Measurements from ENCODE around the gene RNF150.
A peak's percentile ranks its signal among the peaks of the same experiment; 100 is the strongest.

The RNF150 gene

DNA sequence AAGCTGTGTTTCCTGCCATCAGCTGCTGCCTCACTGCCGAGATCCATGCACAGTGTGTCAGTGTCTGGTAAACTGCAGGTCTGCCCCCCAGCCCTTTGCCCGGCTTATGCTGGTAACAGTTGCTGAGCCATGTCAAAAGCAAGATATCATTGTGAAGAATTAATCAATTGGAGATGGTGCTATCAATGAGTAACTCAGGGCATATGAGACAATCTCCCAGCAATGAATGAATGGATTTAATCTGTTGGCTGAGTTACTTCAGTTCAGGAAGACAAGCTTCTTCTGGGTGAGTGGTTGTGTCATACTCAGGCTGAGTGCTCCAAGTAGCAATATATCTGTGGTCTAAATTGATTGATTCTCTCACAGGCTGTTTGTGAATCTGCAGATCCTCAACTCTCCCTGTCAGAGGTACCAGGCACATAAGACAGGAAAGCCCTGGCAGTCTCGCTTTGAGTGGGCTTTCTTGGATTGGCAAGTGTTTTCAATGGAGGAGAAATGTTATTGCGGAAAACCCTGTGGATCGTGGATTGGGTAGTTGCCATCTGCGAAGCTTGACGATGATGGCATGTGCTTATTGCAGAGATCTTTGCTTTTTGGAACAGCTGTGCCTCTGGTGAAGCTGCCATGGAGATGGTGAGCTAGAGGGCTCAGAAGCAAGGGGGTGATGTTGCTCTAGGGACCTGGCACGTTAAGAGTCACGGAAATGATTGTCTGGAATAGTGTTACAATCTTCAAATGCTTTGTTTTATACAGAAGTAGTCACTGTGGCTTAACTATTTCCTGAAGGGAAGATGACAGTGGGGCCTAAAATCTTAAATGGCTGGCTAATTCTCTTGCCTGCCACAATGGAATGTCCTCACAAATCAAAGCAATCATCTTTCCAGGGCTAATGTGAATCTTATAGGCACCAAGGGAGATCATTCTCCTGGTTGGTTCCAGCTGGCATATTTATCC, 229.5 kb downstream of the RNF150 start:
- DNase-seq: no peak

DNA sequence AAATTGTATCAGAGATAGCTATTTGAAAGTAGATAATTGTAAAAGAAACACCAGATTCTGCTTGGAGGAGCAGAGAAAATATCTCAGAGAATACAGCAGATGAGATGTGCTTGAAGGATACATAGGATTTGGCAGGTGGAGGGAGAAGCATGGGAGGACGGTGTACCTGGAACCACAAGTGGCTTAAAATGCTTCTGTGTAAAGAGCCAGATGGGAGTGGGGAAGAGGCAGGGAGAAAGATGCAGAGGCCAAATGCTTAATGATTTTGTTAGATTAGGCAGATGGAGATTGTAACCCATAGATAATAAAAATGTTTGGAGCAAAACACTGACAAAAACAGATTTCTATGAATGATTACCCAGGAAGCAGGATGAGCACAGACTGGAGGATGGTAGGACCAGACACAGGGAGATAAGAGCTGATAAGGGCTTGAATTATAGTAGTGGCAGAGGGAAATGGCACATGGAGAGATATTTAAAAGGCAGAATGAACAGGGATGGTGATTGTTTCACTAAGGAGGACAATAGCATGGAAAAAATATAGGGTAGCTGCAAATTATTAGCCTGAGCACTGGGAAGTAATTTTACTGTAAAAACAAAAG, 231.4 kb downstream of the RNF150 start:
- no peak for DNase-seq

DNA sequence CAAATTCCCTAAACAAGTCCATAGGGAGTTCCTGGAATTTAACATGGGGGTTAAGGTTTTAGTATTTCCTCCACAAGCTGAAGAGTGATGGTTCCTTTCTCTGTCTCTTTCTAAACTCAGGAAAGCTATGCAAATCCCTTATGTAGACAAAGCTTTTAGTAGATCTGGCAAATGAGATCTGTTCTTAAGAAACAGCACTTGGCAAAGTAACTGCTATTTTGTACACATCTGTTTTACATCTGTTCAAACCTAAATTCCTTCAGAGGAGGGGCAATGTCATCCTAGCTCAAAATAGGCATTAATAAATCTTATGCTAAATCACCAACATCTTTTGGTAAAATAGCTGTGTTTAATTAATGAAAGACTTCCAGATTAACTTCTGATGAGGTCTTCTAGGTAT, 239.3 kb downstream of the RNF150 start:
- no peak for DNase-seq

DNA sequence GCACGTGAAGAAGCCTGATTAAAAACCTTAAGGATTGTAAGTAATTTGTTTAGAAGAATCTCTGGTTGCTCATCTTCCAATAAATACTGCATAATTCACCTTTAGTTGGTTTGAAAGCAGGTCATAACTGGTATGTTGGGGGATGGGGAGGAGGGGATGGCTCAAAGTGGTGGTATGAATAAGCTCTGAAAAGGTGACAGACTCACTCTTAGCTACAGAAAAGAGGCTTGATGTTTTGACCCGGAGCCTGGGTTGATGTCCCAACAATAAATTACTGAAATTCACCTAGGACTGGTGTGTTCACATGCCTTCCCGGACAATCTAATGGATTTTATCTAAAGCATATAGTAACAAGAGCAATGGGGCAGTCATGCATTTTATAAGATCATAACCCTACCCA, 245.2 kb downstream of the RNF150 start:
- DNase-seq: no peak

DNA sequence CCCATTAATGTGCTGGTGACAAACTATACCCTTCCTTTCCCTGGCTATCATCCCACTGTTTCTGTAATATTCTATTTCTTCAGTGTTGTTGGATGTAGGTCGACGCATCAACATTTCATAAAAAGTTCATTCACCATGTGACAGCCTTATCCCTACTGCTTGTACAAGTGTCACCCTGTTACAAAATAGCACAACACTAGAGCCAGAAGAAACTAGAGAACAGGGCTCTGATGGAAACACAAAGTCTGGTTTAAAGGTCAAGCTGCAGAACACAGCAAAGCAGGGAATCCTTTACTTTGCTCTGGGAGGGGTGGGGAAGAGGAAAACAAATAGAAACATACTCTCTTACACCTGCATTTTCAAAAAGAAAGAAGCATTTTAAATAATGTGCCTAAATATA, 245.8 kb downstream of the RNF150 start:
- DNase-seq: no peak

DNA sequence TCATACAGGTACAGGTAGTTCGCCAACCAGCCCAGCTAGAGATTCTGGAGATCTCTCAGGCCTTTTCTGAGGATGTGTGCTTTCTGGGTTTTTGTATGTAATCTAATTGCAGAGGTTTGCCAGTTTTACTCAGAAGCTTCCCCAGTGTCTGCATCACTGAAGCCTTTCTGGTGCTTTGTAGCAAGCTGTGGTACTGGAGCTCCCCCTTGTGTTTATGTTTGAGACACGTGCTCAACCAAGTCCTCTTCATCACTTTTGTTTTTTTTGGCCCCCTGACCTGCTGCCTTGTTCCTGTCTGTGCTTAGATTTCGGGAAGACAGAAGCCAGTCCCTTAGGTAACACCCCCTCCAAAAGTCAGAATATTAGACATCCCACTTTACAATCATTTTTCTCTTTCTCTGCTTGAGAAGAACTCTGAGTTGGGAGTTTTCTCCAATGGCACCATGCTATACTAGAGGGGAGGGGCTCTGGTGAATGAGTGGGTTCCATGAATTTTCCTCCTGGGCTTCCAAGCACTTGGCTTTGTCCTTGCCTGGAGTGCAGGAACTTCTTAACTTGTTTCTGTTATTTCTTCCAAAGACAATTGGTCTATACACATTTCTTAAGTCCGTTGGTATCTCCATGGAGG, 248.7 kb downstream of the RNF150 start:
- no peak for DNase-seq

DNA sequence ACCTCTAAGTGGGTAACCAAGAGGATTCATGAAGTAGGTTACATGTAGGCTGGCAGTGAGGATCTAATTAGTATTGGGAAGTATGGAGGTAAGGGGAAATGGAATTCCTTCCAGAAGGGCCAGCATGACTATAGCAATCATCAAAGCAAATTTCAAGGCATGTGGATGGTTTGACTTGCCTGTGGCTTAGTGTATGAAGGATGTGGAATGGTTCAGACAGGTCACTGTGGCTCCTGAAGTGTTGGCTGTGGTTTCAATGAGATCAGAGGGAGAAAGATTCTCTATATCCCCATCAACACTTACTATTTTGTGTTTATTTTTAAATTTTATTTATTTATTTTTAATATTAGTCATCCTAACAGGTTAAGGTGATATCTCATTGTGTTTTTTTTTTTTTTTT, 255.5 kb downstream of the RNF150 start:
- no peak for DNase-seq

DNA sequence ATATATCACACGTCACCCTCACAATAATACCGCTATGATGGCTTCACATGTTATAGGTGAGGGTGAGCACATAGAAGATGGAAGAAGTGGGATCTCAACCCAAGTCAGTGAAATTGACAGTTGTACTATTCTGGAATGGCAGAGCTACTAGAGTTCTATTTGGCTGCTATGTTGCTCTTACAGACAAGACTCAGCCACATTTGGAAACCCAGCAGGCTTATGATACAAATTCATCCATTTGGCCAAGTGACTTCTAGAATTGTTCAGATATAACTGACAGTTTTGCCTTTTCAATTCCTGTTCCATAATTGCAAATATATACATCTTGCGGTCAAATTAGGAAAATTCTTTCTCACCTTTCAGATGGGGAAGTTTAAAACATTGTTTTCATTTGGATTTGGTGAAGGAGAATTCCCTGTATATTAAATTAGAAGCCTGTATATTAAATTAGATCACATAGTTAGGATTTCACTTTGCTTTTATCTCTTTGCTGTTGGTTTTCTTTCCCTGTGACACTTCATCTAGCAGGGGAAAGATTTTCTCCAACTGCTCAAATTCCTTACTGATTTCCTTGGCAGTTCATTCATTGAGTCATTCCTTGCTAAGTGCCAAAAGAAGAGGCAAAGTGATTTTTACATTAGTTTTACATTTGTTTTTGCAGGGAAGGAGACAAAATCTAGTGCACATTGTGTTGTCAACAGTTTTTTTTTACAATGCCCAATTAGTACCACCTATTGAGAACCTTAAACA, 256.5 kb downstream of the RNF150 start:
- DNase-seq: no peak

DNA sequence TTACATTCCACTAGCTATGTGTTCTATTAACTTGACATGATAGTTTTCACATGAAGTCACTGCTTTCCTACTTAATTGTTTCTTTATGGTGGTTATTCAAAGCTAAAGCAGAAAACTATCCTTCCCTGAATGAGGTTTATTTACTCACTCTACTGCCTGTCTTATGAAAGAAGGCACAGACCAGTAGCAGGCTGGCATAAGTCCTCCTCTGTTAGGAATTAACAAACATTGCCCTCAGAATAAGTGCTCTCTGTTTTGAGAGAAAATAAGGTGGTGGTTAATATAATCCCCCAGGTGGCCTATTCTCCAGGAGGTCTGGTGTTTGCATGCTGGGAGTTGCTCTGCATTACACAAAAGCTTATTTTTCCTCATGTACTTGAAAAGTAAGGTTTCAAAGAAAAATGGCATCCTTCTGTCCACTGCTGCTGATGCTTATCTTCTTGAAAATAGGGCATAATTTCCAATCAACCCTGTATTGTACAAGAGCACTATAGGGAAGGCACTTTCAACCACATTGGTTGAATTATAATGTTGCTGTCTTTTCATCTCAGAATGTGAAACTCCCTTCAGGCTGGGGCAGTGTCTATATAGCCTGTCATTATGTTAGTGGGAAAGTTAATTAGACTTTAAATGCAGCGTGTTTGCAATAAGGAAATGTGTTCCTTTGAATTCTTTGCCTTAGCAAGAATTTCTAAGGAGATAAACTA, 257.4 kb downstream of the RNF150 start:
- DNase-seq: no peak

DNA sequence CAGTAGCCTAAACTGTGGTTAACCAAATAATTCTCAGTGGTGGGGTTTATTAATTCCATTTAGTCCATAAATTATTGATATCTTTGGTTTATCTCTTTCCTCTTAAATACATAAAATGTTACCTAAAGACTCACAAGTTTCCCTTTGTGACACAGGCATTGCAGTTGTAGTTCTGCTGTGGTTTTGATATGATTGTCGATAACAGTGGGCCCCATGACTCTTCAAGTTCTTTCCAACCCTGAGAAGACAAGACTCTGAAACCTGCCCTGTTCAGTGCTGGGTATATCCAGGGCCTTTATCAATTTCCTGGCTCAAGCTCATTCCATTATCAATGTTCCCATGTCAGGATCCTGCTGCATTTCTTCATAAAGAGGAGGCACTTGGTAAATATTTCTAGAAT, 259.2 kb downstream of the RNF150 start:
- no peak for DNase-seq

DNA sequence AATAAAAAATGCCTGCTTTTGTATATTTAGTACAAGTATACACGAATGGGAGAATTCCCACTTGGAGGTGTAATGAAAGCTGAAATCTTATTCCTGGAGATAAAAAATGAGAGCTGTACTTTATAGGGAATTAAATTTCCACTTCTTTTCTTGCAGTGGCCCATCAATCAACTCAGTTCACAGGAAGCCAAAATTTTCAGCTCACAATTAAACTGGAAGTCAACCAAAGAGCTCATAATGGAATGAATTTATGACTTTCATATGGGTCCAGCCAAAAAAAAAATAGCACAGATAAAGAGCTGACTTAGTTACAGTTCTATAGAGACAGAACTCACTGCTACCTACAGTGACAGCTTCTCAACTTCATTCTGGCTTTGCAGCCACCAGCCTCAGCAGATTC, 261.9 kb downstream of the RNF150 start:
- DNase-seq: no peak

DNA sequence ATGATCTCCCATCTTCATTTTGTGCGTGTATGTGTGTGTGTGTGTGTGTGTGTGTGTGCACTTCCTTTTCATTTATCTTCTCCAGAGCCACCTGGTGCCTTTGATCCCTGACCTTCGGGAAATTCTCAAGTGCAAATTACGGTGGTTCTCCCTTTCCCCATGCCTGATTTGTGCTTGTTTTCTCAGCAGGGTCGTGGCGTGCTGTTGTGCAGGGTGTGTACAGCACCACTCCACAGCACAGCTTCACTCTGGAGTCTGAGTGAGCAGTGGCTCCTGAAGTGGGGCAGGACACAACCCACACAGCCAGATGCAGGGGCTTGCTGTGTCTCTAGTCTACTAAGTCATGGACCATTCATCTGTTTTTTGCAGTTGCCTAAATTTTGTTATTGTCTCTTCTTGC, 262.8 kb downstream of the RNF150 start:
- DNase-seq: no peak

DNA sequence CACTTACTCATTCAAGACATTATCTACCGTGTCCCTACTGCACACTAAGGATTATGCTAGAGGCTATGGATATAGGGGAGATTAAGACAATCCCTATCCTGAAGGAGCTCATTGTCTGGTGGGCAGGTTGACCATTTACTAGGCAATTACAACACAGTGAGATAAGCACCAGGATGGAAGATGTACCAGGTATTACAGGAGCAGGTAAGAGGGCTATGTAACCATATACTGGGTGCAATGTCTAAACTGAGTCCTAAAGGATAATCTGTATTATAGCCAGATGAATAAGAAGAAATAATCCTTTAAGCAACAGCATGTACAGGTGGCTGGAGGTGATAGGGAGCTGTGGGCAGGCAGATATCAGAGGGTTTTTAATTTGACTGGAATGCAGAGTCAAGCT, 263.8 kb downstream of the RNF150 start:
- DNase-seq: no peak

DNA sequence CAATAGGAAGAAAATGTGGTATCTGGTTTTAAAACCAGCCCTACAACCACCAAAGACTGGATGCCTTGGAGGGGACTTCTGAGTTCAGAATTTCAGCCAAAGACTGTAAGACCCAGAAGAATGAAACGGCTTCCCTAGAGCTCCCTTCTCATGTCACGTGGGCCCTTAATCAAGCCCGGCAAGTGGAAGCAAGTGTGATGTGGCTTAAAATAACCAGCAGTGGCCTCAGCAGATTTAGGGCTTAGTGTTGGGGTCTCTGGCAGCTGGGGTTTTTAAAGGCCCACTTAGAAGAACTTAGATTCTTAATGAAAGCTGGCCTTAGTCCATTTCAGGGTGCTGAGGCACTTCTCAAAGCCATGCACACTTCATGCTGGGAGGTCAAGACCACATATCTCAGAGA, 265.9 kb downstream of the RNF150 start:
- no peak for DNase-seq

DNA sequence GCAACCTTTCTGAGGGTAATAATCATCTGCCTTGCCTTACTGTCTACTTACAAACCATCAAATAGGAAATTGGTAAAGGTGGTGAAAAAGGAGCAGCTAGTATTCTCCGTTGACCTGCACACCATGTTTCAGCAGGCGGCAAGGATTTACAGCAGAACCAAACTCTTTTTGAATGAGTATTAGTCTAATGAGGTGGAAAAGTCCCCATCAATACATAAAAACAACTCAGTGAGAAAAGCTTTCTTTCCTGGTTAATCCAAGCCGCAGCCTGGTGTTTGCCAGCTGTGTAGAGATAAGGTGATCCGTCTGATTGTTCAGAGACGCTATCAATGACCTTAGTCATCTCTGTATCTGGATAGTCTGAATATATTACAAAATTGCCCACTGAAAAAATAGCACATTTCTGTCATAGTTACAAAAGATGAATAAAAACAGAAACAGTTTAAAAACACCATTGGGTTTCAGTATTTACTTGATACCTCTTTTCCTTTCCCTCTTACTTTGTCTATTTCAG, 266.7 kb downstream of the RNF150 start:
- no peak for DNase-seq

DNA sequence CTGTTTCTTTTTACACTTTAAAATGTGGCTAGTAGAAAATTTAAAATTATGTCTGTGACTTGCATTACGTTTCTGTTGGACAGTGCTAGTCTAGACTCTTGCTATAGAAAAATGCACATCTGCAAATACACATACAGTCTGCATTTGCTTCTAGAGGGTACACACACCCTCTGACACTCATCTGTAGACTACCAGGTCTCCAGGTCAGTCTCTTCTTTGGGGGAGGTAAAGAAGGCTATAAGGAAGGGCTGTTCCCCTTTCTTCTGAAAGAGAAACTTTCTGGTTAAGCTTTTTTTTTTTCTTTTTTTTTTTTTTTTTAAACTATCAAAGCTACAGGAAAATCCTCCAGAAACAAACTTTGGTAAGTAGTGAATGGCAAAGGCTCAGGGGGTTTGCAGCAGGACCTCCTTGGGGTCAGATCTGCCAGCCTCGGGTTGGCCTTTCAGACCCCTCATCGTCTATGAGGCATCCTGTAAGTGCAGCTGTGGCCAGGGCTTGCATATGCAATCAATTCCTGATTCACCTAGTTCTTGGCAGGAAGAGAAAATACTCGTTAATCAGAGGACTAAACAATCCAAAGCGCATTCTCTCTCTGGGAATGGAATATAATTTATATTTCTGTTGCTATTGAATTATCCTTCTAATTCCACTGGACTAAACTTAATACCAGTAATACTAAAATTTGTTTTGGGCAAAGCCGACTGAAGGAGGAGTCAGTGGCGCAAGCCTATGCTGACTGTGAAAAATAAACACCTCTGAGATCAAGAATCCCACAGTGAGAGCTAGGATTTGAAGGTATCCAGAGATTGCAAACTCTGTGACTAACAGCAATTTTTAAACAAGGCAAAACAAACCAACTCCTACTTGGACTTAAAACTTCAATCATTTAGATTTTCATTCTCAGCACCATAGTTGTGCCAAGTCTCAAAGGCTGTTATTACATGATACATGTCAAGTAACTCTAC, 267.7 kb downstream of the RNF150 start:
- DNase-seq: no peak

DNA sequence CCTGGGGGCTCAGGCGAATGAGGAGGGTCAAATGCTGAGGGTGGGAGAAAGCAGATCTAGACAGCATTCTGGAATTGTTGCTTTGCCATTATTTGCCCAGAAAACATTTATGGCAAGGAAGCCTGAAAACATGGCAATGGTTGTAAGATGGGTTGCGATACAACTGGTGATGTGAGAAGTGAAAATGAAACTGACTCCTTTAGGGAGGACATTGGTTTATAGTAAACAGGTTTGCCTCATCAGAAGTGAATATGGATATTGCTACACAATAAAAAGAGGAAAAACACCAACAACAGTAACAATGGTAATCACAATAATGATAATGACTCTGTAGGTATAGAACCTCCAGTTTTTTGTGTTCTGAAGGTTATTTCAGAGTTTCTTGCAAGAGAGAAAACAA, 270.1 kb downstream of the RNF150 start:
- DNase-seq: no peak

DNA sequence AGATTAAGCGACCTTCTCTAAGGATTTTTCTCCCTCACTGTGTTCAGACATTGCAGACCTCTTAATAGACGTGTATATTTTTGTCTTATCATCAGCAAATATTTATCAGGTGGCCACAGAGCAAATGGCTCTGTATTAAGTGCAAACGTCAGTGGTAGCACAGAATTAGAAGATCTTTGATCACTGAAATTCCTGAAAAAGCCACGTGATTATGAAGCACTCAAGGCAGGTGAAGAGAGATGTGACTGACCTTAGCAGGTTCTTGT, 271.2 kb downstream of the RNF150 start:
- no peak for DNase-seq

DNA sequence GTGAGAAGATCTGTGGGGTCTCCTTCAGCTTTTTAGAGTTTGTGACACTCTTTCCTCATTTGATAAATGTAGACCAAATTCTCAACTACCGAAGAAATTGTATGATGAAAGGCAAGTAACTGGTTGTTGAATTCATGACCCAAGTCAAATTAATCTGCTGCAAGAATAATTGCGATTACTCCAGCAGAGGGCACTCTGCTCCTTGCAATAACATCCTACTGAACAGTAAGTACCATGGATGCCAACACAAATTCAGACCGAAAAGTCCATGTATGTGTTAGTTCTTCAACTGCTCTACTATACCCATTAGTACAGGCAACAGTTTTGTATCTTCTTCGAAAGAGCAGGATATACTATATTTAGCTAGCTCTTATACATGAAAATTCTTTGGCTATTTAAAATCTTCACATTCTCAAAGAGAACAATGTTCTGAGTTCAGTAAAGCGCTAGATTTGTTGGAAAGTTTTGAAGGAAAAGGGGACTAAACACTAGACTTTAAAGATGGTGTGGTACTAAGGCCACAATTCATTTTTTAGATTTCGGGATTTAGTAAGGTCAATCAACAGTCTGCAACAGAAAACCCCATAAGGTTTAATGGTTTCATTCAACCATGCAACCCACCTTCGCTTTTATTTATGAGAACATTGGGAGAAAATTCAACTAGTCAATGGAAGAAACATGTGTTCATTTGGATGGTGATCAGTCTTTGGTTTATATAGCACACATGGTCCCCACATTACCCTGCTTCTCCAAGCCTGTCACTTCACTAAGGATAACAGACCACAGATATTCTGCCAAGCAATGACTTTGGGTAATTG, 271.7 kb downstream of the RNF150 start:
- DNase-seq: peak; percentile 7

DNA sequence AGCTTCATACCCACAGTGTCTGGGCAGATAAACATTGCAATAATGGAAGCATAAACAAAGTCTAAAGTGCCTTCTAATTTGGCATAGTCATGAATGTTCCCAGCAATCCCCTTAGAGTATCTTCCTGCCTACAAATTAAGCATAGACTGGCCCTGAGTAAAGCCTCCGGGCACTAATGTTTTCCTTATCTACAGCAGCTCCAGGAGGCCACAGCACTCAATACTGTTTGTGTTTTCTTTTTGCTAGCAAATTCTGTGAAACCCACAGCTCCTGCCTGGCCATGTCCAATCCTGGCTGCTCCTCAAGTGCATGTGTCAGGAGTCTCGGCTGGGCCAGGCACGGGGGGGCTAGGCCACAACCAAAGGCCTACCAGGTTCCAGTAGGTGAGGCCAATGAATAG, 274.4 kb downstream of the RNF150 start:
- no peak for DNase-seq

DNA sequence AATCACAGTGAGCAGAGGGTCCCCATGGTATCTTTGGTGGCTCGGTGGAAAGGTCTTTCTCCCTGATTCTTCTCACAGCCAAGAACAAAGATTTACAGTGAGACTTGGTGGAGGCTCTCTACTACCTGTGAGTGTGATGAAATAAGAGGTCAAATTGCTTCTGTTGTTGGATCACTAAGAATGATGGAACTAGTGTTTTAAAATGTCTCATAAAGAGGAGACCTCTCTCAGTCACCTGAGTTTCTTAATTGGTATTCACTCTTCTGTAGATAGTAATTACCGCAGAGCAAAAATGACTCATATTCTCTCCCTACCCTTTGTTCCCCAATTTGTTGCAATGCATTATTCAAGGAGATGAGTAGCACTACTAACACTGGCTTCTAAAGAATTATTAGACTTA, 276.2 kb downstream of the RNF150 start:
- DNase-seq: no peak

Data from activated T-cell treated with anti-CD3 and anti-CD28 coated beads for 4 hours (primary cell).